ENCODE data around the gene PAAF1.
"Not testable (repeated sequence)": the region's sequence is repeated elsewhere in the genome, so short reads cannot be mapped to it uniquely, and the experiment has no call there.

The PAAF1 gene

GRCh38 chr11:73888244-73888643, 11.4 kb downstream of the PAAF1 start:
- no peak for DNase-seq

- no peak for DNase-seq
Measured at GRCh38 chr11:73889019-73889418, 12.2 kb downstream of the PAAF1 start.

- no peak for DNase-seq
Measured at GRCh38 chr11:73889536-73889935, 12.7 kb downstream of the PAAF1 start.

DNA sequence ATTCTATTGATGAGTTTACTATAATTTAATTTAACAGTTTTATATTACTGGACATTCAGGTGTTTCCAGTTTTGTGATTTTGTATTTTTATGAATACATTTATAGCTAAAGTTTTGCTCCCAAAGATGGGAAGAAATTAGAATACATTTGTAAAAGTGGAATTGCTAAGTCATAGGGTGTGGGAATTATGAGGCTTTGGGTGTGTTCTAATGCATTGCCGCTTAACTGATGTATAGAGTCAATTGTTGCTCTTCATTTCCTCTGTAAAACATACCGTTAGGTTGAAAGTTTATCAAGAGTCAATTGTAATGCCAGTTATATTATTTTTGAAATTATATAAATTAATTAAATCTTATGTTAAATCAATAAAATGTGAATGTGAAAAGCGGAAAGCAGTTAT, 16.2 kb downstream of the PAAF1 start:
- no peak for DNase-seq

DNA sequence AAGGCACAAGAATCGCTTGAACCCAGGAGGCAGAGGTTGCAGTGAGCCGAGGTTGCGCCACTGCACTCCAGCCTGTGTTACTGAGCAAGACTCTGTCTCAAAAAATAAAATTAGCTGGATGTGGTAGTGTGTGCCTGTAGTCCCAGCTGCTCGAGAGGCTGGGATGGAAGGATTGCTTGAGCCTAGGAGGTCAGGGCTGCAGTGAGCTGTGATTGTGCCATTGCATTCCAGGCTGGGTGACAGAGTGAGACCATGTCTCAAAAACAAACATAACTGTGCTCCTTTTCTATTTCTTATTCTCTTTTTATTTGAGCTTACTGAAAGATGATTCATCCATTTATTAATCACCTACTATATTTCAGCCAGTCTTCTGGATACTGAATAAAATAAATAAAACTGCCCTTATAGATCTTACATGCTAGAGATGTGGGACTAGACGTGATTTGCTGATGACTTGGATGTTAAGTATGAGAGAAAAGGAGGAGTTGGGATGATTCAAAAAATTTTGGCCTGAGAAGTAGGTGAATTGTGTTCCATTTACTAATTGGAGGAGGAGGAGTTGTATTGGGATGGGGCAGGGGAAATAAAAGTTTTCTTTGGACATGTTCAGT, 18.0 kb downstream of the PAAF1 start:
- DNase-seq, result no peak

- no peak for DNase-seq
Measured at GRCh38 chr11:73902303-73902702, 25.5 kb downstream of the PAAF1 start.

GRCh38 chr11:73907191-73907590, 30.4 kb downstream of the PAAF1 start:
- DNase-seq, result no peak

- DNase-seq, result no peak
Measured at GRCh38 chr11:73912026-73912425, 35.2 kb downstream of the PAAF1 start.

GRCh38 chr11:73913472-73913871, 36.7 kb downstream of the PAAF1 start:
- DNase-seq, result no peak

DNA sequence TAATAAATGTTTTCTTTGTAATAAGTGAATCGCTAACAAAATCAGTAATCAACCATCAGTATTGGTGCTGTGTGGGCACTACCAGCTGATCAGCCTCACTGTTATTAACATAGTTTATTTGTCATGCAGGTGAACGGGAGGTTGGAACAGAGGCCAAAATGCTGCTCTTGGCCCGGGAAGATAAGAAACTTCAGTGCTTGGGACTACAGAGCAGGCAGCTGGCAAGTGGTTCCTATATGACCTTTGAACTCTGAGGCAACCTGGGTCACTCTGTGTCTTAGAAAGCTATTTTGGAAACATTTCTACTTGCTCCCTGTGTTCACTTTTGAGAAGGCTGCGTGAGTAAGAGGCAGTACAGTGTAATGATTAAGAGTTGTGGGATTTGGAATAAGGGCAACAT, 37.5 kb downstream of the PAAF1 start:
- no peak for DNase-seq

DNA sequence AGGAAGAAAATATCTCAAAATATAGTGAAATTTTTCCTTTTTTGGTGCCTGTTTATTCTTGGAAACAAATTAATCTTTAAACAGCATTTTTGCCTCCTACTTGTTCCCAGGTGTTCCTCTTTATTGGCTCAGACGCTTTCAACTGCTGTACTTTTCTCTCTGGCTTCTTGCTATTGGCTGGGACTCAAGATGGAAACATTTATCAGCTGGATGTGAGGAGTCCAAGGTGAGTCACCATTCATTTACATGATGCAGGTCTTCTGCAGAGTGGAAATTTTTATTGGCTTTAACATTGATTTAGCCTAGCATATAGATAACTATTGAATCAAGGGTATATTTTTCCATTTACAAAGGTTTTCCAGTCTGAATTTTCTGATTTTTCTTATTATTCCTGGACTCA, 39.6 kb downstream of the PAAF1 start:
- no peak for DNase-seq

DNA sequence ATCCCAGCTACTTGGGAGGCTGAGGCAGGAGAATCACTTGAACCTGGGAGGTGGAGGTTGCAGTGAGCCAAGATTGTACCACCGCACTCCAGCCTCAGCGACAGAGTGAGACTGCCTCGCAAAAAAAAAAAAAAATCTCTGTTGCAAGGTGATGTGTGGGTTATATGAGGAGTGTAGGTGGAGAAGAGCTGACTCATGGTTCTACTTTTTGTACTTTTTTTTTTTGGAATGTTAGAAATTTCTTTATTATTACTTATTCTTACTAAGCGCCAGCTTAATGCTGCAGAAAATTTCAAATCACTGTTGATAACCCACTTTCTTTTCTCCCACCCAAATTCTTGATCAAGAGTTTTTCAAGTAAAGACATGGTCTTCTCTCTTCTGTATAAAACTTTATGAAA, 44.4 kb downstream of the PAAF1 start:
- no peak for DNase-seq

DNA sequence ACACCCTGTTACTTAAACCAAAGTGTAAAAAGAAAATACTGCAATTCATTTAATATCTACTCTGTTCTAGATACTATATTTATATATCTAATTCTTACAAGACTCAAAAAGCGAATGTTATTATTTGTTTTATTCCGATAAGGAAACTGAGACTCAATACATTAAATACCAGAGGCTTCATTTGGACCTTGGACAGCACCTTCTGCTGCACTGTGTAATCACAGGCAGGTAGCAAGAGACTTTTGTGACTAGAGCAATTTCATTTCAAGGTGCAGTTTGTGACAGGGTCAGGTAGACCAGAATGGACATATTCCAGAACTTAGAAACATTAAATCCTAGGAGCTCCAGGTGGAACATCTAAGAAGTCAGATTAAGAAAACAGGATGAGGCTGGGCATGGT, 52.6 kb downstream of the PAAF1 start:
- DNase-seq, result no peak

DNA sequence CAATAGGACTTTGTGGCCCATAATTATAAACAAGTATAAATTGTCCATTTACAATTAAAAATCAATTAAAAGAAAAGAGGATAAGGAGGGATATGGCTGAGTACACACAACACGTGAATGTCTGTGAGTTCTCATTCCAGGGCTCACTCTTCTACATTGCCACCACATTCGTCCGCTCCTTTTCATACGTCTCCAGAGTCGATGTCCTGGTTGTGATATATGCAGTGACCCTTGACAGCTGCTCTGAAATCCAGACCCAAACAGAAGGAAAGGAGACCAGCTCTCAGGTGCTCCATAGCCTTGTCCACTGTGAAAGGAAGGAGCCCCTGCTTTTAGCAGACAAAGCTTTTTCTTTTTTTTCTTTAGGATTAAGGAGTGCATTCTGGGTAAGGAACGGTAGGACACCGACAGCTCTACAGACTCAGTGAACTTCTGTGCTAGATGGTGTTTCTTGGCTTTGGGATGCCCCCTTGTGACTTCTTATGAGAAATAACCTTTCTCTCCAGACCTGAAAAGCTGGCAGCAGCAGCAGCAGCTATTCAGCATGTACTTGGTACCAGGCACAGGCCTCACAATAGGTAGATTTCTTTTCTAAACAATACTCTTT, 54.3 kb downstream of the PAAF1 start:
- DNase-seq, result no peak

GRCh38 chr11:73931951-73932350, 55.2 kb downstream of the PAAF1 start:
- DNase-seq, result no peak

DNA sequence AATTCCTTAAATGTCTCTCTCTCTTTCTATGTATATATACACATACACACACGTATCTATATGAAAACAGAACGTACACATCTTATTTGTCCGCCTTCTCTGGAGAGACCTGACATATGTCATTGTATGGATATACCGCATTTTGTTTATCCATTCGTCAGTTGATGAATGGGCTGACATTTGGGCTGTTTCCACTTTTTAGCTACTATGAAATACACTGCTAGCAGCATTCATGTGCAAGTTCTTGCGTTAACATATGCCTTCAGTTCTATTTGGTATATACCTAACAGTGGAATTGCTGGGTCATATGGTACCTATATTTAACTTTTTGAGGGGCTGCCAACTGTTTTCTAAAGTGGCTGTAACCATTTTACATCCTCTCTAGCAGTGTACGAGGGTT, 56.0 kb downstream of the PAAF1 start:
- no peak for DNase-seq

- DNase-seq, result not testable (repeated sequence)
Measured at GRCh38 chr11:73936047-73936446, 59.2 kb downstream of the PAAF1 start.

DNA sequence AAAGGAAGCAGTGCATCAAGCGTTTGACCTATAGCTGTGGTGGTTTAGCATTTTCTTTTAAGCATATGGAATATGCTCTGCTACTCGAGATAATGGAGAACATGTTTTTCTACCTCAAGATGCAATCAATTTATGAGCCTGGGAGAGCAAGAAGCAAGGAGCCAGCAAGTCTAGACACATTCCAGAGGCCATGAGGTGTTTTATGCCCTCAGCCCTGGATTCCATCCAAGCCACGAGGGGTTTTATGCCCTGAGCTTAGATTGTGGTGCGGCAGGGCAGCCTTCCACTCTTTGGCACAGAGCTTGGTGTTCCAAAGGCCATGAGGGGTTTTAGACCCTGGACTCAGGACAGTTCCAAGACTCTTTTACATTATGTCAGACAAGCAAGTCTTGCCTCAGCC, 62.3 kb downstream of the PAAF1 start:
- DNase-seq, result peak; percentile 41

GRCh38 chr11:73940801-73941570, 64.2 kb downstream of the PAAF1 start:
- DNase-seq, result no peak

DNA sequence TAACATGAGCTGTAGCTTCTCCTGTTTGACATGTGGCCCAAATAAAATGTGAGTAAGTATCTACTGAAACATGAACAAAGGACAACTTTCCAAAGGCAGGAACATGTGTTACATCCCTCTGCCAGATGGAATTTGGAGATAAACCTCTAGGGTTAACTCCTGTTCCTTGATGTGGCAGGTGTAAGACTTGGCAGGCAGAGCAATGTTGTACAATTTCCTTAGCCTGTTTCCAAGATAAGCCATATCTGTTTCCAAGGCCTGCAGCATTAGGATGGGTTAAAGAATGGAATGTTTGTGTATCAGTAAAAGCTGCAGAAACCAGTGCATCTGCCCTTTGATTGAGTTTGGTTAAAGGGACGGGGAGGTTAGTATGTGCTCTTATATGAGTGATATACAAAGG, 65.2 kb downstream of the PAAF1 start:
- DNase-seq, result no peak

DNA sequence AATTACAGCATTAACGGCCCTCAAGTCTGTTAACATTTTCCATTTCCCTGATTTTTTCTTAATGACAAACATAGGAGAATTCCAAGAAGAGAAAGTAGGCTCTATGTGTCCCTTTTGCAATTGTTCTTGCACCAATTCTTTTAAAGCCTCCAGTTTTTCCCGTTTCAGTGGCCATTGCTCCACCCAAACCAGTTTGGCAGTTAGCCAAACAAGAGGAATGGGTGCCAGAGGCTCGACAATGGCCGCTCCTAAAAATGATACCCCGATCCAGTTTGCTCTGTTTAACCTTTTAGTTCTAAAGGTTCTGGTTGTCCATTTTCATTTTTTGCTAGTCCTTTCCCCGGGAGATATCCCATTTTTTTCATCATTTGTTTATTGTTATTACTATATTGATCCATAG, 67.3 kb downstream of the PAAF1 start:
- DNase-seq, result no peak

GRCh38 chr11:73944901-73945300, 68.1 kb downstream of the PAAF1 start:
- DNase-seq, result no peak

DNA sequence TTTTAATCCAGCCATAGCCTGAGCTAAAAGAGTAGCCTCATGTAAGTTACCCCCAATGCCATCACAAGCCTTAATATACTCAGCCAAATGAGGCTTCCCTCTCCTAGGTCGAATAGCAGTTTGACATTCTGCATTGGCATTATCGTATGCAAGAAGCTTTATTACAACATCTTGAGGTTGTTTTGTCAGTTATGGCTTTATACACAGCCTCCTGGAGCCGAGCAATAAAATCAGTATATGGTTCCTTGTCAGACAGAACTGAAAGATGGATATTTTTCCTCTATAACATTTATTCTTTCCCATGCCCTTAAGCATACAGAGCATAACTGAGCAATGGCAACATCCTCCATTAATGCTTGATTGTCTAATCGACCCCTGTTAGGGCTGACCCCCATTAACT, 68.6 kb downstream of the PAAF1 start:
- no peak for DNase-seq

DNA sequence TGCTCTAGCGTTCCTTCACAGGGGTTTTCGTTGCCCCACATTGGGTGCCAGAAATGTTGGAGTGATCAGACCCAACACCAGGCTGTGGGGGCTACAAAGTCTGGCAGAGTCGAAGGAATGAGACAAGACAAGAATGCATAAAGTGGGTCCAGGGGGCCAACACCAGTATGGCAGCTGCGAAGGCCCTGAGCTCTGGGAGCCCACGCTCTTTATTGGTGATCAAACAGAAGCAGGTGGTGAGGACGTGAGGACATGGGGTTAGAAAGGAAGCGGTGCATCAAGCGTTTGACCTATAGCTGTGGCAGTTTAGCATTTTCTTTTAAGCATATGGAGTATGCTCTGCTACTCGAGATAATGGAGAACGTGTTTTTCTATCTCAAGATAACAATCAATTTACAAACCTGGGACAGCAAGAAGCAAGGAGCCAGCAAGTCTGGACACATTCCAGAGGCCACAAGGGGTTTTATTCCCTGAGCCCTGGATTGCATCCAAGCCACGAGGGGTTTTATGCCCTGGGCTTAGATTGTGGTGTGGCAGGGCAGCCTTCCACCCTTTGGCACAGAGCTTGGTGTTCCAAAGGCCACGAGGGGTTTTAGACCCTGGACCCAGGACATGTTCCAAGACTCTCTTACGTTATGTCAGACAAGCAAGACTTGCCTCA, 70.1 kb downstream of the PAAF1 start:
- no peak for DNase-seq
